ENCODE measurements around the gene ADAMTS3.

- TF ChIP-seq CTCF (conservative IDR thresholded peaks at IDR 0.05; ENCODE audit: low read length) (no peak), EZH2phosphoT487 (IDR thresholded peaks at IDR 0.05; ENCODE audit: borderline replicate concordance) (no peak)
Measured at GRCh38 chr4:72366601-72367000, 202.4 kb downstream of the ADAMTS3 start.
